ENCODE data around the gene SALL1.

Gene SALL1

GRCh38 chr16:51150888-51151320 is at the start of gene SALL1:
Gene SALL1 (minus strand): TSS chr16:51151270. CDS start chr16:51151241, 29 bp downstream.
- H3K36me3 ChIP-seq (replicated peaks) = 0 out of 2 replicates have a peak, but pooled peaks cover 5% of the 10 kb centered on the region
- H3K9me3 ChIP-seq = no peaks in the 10 kb centered on the region
- no peaks in the 10 kb centered on the region for H3K27me3 ChIP-seq (ENCODE audit: low read depth)
- no peak for DNase-seq (ENCODE audit: low spot score in 2 of 2)
- H3K4me1 ChIP-seq = peaks cover 27% of the 10 kb centered on the region
- H3K4me3 ChIP-seq = peak within 1 kb of the TSS; percentile 88
- in situ Hi-C loops (cut with MboI; ENCODE audit: low sequenced_read_pairs) = loop anchor here (25.0 kb wide), 1 partner anchor 611 kb away; no protein-coding TSS in a partner anchor

- H3K36me3 ChIP-seq (replicated peaks) = no peaks in the 10 kb centered on the region
- H3K4me3 ChIP-seq = no peak overlapping the region
- peaks cover 2% of the 10 kb centered on the region; the same call in 1 of the 2 replicates for H3K9me3 ChIP-seq
- no peaks in the 10 kb centered on the region for H3K4me1 ChIP-seq
- DNase-seq (ENCODE audit: low spot score in 2 of 2) = no peak
- in situ Hi-C loops (cut with MboI; ENCODE audit: low sequenced_read_pairs) = no loop called here
- H3K27me3 ChIP-seq (ENCODE audit: low read depth) = no peaks in the 10 kb centered on the region
Observed at GRCh38 chr16:51200793-51201192, 49.7 kb upstream of the SALL1 start.

GRCh38 chr16:51197953-51198748 is 47.1 kb upstream of the SALL1 start:
- no peaks in the 10 kb centered on the region for H3K36me3 ChIP-seq (replicated peaks)
- H3K4me3 ChIP-seq = no peak overlapping the region
- no peak for DNase-seq (ENCODE audit: low spot score in 2 of 2)
- no peaks in the 10 kb centered on the region for H3K27me3 ChIP-seq (ENCODE audit: low read depth)
- in situ Hi-C loops (cut with MboI; ENCODE audit: low sequenced_read_pairs) = no loop called here
- no peaks in the 10 kb centered on the region for H3K4me1 ChIP-seq
- peaks cover 2% of the 10 kb centered on the region for H3K9me3 ChIP-seq

GRCh38 chr16:51193879-51194278 is 42.8 kb upstream of the SALL1 start:
- H3K4me3 ChIP-seq = no peak overlapping the region
- in situ Hi-C loops (cut with MboI; ENCODE audit: low sequenced_read_pairs) = no loop called here
- H3K36me3 ChIP-seq (replicated peaks) = no peaks in the 10 kb centered on the region
- H3K27me3 ChIP-seq (ENCODE audit: low read depth) = no peaks in the 10 kb centered on the region
- no peaks in the 10 kb centered on the region; the same call in 1 of the 2 replicates for H3K9me3 ChIP-seq
- no peak for DNase-seq (ENCODE audit: low spot score in 2 of 2)
- no peaks in the 10 kb centered on the region for H3K4me1 ChIP-seq

- in situ Hi-C loops (cut with MboI; ENCODE audit: low sequenced_read_pairs) = no loop called here
- H3K4me3 ChIP-seq = no peak overlapping the region
- DNase-seq (ENCODE audit: low spot score in 2 of 2) = no peak
- H3K27me3 ChIP-seq (ENCODE audit: low read depth) = no peaks in the 10 kb centered on the region
- H3K9me3 ChIP-seq = no peaks in the 10 kb centered on the region
- no peaks in the 10 kb centered on the region for H3K36me3 ChIP-seq (replicated peaks)
- H3K4me1 ChIP-seq = no peaks in the 10 kb centered on the region
Observed at GRCh38 chr16:51184702-51185433, 33.8 kb upstream of the SALL1 start.

GRCh38 chr16:51181503-51181811 is 30.4 kb upstream of the SALL1 start:
- peak in 1 of 2 experiments; percentile 10 for DNase-seq (ENCODE audit: low spot score in 2 of 2)
- in situ Hi-C loops (cut with MboI; ENCODE audit: low sequenced_read_pairs) = no loop called here
- Histone ChIP-seq H3K36me3 (replicated peaks) (no peaks in the 10 kb centered on the region), H3K27me3 (ENCODE audit: low read depth) (no peaks in the 10 kb centered on the region), H3K9me3 (no peaks in the 10 kb centered on the region), H3K4me3 (no peak overlapping the region), H3K4me1 (no peaks in the 10 kb centered on the region)

GRCh38 chr16:51180719-51181502 is 29.8 kb upstream of the SALL1 start:
- in situ Hi-C loops (cut with MboI; ENCODE audit: low sequenced_read_pairs) = no loop called here
- Histone ChIP-seq H3K27me3 (ENCODE audit: low read depth) (no peaks in the 10 kb centered on the region), H3K4me3 (no peak overlapping the region), H3K9me3 (no peaks in the 10 kb centered on the region), H3K36me3 (replicated peaks) (no peaks in the 10 kb centered on the region), H3K4me1 (no peaks in the 10 kb centered on the region)
- DNase-seq (ENCODE audit: low spot score in 2 of 2) = no peak

GRCh38 chr16:51175081-51175480 is 24.0 kb upstream of the SALL1 start:
- no peak overlapping the region for H3K4me3 ChIP-seq
- in situ Hi-C loops (cut with MboI; ENCODE audit: low sequenced_read_pairs) = no loop called here
- no peaks in the 10 kb centered on the region for H3K9me3 ChIP-seq
- no peaks in the 10 kb centered on the region for H3K27me3 ChIP-seq (ENCODE audit: low read depth)
- DNase-seq (ENCODE audit: low spot score in 2 of 2) = no peak
- no peaks in the 10 kb centered on the region for H3K36me3 ChIP-seq (replicated peaks)
- H3K4me1 ChIP-seq = no peaks in the 10 kb centered on the region

- no peaks in the 10 kb centered on the region for H3K27me3 ChIP-seq (ENCODE audit: low read depth)
- H3K36me3 ChIP-seq (replicated peaks) = no peaks in the 10 kb centered on the region
- DNase-seq (ENCODE audit: low spot score in 2 of 2) = no peak
- H3K9me3 ChIP-seq = no peaks in the 10 kb centered on the region
- in situ Hi-C loops (cut with MboI; ENCODE audit: low sequenced_read_pairs) = loop anchor here (25.0 kb wide), 1 partner anchor 590 kb away; no protein-coding TSS in a partner anchor
- no peak overlapping the region for H3K4me3 ChIP-seq
- H3K4me1 ChIP-seq = no peaks in the 10 kb centered on the region
Observed at GRCh38 chr16:51172368-51172767, 21.3 kb upstream of the SALL1 start.

GRCh38 chr16:51168755-51169154 is 17.7 kb upstream of the SALL1 start:
- in situ Hi-C loops (cut with MboI; ENCODE audit: low sequenced_read_pairs) = loop anchor here (25.0 kb wide), 1 partner anchor 594 kb away; no protein-coding TSS in a partner anchor
- Histone ChIP-seq H3K9me3 (no peaks in the 10 kb centered on the region), H3K4me1 (no peaks in the 10 kb centered on the region), H3K27me3 (ENCODE audit: low read depth) (no peaks in the 10 kb centered on the region), H3K4me3 (no peak overlapping the region), H3K36me3 (replicated peaks) (no peaks in the 10 kb centered on the region)
- DNase-seq (ENCODE audit: low spot score in 2 of 2) = no peak

- in situ Hi-C loops (cut with MboI; ENCODE audit: low sequenced_read_pairs) = loop anchor here (25.0 kb wide), 1 partner anchor 595 kb away; no protein-coding TSS in a partner anchor
- Histone ChIP-seq H3K36me3 (replicated peaks) (no peaks in the 10 kb centered on the region), H3K4me3 (no peak overlapping the region), H3K4me1 (no peaks in the 10 kb centered on the region), H3K27me3 (ENCODE audit: low read depth) (no peaks in the 10 kb centered on the region), H3K9me3 (no peaks in the 10 kb centered on the region)
- no peak for DNase-seq (ENCODE audit: low spot score in 2 of 2)
Observed at GRCh38 chr16:51167170-51167895, 16.3 kb upstream of the SALL1 start.

GRCh38 chr16:51166541-51166940 is 15.5 kb upstream of the SALL1 start:
- Histone ChIP-seq H3K27me3 (ENCODE audit: low read depth) (no peaks in the 10 kb centered on the region), H3K4me3 (no peak overlapping the region), H3K36me3 (replicated peaks) (no peaks in the 10 kb centered on the region), H3K4me1 (no peaks in the 10 kb centered on the region), H3K9me3 (no peaks in the 10 kb centered on the region)
- DNase-seq (ENCODE audit: low spot score in 2 of 2) = no peak
- in situ Hi-C loops (cut with MboI; ENCODE audit: low sequenced_read_pairs) = loop anchor here (25.0 kb wide), 1 partner anchor 596 kb away; no protein-coding TSS in a partner anchor

- Histone ChIP-seq H3K36me3 (replicated peaks) (no peaks in the 10 kb centered on the region), H3K4me3 (no peak overlapping the region), H3K4me1 (no peaks in the 10 kb centered on the region), H3K27me3 (ENCODE audit: low read depth) (no peaks in the 10 kb centered on the region), H3K9me3 (no peaks in the 10 kb centered on the region)
- in situ Hi-C loops (cut with MboI; ENCODE audit: low sequenced_read_pairs) = loop anchor here (25.0 kb wide), 1 partner anchor 596 kb away; no protein-coding TSS in a partner anchor
- DNase-seq (ENCODE audit: low spot score in 2 of 2) = no peak
Observed at GRCh38 chr16:51166091-51166490, 15.0 kb upstream of the SALL1 start.

Measured in HAP-1 (cell line).